Trophoblast cell (in vitro differentiated cells and primary cell): ENCODE results near the gene NPEPL1.

ENCODE experiments used
- DNase-seq, 2 donors: peaks; one replicate each; pipeline ENCODE4 v3.0.0-alpha.2; 2016
- H2AFZ ChIP-seq: 2 replicates; pipeline ENCODE4 v1.6.1; 2013; ENCODE audit warnings: low read length, moderate library complexity, mild to moderate bottlenecking; ENCODE audit not compliant: insufficient read depth, poor library complexity
- H2AK5ac ChIP-seq: 2 replicates; pipeline ENCODE4 v1.6.1; 2013; ENCODE audit warnings: mild to moderate bottlenecking, low read length
- H2BK120ac ChIP-seq: 2 replicates; pipeline ENCODE4 v1.6.1; 2013; ENCODE audit warnings: low read length, mild to moderate bottlenecking, moderate library complexity; ENCODE audit not compliant: insufficient read depth, poor library complexity
- H2BK12ac ChIP-seq: 2 replicates; pipeline ENCODE4 v1.6.1; 2013; ENCODE audit warnings: mild to moderate bottlenecking, low read length, moderate library complexity
- H2BK5ac ChIP-seq: 2 replicates; pipeline ENCODE4 v1.6.1; 2013; ENCODE audit warnings: low read length, low read depth, moderate library complexity, mild to moderate bottlenecking; ENCODE audit not compliant: poor library complexity
- H3K14ac ChIP-seq: 2 replicates; pipeline ENCODE4 v1.6.1; 2013; ENCODE audit warnings: mild to moderate bottlenecking, low read length
- H3K18ac ChIP-seq: 2 replicates; pipeline ENCODE4 v1.6.1; 2013; ENCODE audit warnings: mild to moderate bottlenecking, low read length
- H3K23ac ChIP-seq: 2 replicates; pipeline ENCODE4 v1.6.1; 2013; ENCODE audit warnings: low read length
- H3K27ac ChIP-seq: 2 replicates; pipeline ENCODE4 v1.5.1; 2013; ENCODE audit warnings: low read depth, mild to moderate bottlenecking, inconsistent platforms, low read length, moderate library complexity
- H3K27me3 ChIP-seq: 2 replicates; pipeline ENCODE4 v1.6.1; 2013; ENCODE audit warnings: inconsistent platforms, mild to moderate bottlenecking, low read length, moderate library complexity; ENCODE audit not compliant: insufficient read depth
- H3K36me3 ChIP-seq, 2 experiments: 1 replicate in 1 of 2; 2 replicates in 1 of 2; pipeline ENCODE4 v1.6.1; 2013; ENCODE audit warnings: low read length in 2 of 2, mild to moderate bottlenecking in 2 of 2, moderate library complexity in 1 of 2; ENCODE audit not compliant: insufficient read depth in 2 of 2, control insufficient read depth in 1 of 2
- H3K4ac ChIP-seq: 2 replicates; pipeline ENCODE4 v1.6.1; 2013; ENCODE audit warnings: low read depth, mild to moderate bottlenecking, low read length, moderate library complexity
- H3K4me1 ChIP-seq, 2 experiments: 1 replicate in 1 of 2; 2 replicates in 1 of 2; pipeline ENCODE4 v1.6.1; 2013; ENCODE audit warnings: low read length in 2 of 2, mild to moderate bottlenecking in 2 of 2, moderate library complexity in 1 of 2; ENCODE audit not compliant: insufficient read depth in 2 of 2, control insufficient read depth in 1 of 2
- H3K4me2 ChIP-seq: 2 replicates; pipeline ENCODE4 v1.6.1; 2013; ENCODE audit warnings: inconsistent platforms, mild to moderate bottlenecking, low read length, moderate library complexity
- H3K4me3 ChIP-seq: 2 replicates; pipeline ENCODE4 v1.5.1; 2013; ENCODE audit warnings: mild to moderate bottlenecking, low read depth, low read length, inconsistent platforms
- H3K79me1 ChIP-seq: one replicate; pipeline ENCODE4 v1.6.1; 2013; ENCODE audit warnings: low read length
- H3K79me2 ChIP-seq: 2 replicates; pipeline ENCODE4 v1.6.1; 2013; ENCODE audit warnings: low read length, mild to moderate bottlenecking; ENCODE audit not compliant: control insufficient read depth, insufficient read depth, poor library complexity
- H3K9ac ChIP-seq: 2 replicates; pipeline ENCODE4 v1.6.1; 2013; ENCODE audit warnings: mild to moderate bottlenecking, low read length
- H3K9me3 ChIP-seq: 2 replicates; pipeline ENCODE4 v1.6.1; 2013; ENCODE audit warnings: low read depth, mild to moderate bottlenecking, control low read depth, inconsistent platforms, low read length; ENCODE audit not compliant: insufficient read depth
- H4K12ac ChIP-seq: 2 replicates; pipeline ENCODE4 v1.6.1; 2013; ENCODE audit warnings: low read depth, mild to moderate bottlenecking, low read length, moderate library complexity
- H4K8ac ChIP-seq: 2 replicates; pipeline ENCODE4 v1.6.1; 2013; ENCODE audit warnings: low read depth, mild to moderate bottlenecking, low read length, moderate library complexity
- H4K91ac ChIP-seq: one replicate; pipeline ENCODE4 v1.6.1; 2013; ENCODE audit warnings: low read depth, mild to moderate bottlenecking, low read length, moderate library complexity
- WGBS: extraction: QIAGEN DNeasy Blood & Tissue Kit; methylation state at CpG from one replicate; pipeline ENCODE4 v1.1.7; 2013; ENCODE audit warnings: missing lambda C conversion rate; ENCODE audit not compliant: insufficient read length, insufficient coverage; ENCODE audit errors: extremely low coverage; 5-methylcytosine and 5-hydroxymethylcytosine counted together

NPEPL1 gene

DNA sequence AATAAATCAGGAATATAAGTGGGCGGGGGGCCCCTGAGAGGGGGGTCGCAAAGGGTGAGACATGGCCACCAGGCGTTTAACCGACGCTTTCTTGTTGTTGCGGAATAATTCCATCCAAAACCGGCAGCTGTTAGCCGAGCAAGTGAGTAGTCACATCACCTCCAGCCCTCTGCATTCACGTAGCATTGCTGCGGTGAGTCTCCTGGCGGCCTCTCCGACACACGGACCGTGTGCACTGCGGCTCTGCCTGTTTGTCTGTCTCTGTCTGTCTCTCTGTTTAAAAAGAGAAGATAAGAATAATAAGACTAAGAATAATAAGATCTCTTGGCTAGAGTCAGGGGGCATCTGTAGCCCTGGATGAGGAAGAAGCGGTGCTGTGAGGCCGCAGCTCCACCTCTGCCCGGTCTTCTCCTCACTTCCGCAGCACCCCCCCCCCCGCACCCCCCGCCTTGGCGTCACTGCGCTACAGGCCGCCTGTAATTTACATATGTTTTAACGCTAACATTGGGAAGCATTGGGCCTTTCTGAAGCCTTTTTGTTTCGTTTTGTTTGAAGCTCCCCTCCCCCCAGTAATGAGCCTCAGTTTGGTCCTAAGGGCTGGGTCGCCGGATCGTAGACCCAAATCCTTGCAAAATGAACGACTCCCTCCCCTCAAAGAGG lies 40.5 kb upstream of the NPEPL1 start:
- peak overlapping the region; percentile 81 for H2BK120ac ChIP-seq
- H3K79me2 ChIP-seq: peaks cover 20% of the 10 kb centered on the region
- H3K4me3 ChIP-seq: peak overlapping the region; percentile 89
- H2BK5ac ChIP-seq: peak overlapping the region; percentile 71
- H3K9ac ChIP-seq: peak overlapping the region; percentile 94
- no peaks in the 10 kb centered on the region for H3K9me3 ChIP-seq
- WGBS: no CpG with 5 or more reads among the region's 30 CpGs
- peak overlapping the region; percentile 45 for H2AFZ ChIP-seq
- H3K27me3 ChIP-seq: no peaks in the 10 kb centered on the region
- H3K18ac ChIP-seq: peak overlapping the region; percentile 96
- peak overlapping the region; percentile 88 for H3K27ac ChIP-seq
- H3K36me3 ChIP-seq: peaks cover 0 to 1% of the 10 kb centered on the region in 2 experiments
- no peak overlapping the region for H3K23ac ChIP-seq
- no peak overlapping the region for H2BK12ac ChIP-seq
- peak; percentile 47 to 69 for DNase-seq
- H3K4me1 ChIP-seq: peaks cover 2 to 3% of the 10 kb centered on the region in 2 experiments
- H4K8ac ChIP-seq: peak overlapping the region; percentile 100
- H2AK5ac ChIP-seq: peak overlapping the region; percentile 98
- H4K91ac ChIP-seq: peak overlapping the region; percentile 94
- peak overlapping the region; percentile 97 for H3K4ac ChIP-seq
- H3K14ac ChIP-seq: peak overlapping the region; percentile 84
- peaks cover 25% of the 10 kb centered on the region for H3K79me1 ChIP-seq
- H3K4me2 ChIP-seq: peak overlapping the region; percentile 84
- H4K12ac ChIP-seq: peak overlapping the region; percentile 98

DNA sequence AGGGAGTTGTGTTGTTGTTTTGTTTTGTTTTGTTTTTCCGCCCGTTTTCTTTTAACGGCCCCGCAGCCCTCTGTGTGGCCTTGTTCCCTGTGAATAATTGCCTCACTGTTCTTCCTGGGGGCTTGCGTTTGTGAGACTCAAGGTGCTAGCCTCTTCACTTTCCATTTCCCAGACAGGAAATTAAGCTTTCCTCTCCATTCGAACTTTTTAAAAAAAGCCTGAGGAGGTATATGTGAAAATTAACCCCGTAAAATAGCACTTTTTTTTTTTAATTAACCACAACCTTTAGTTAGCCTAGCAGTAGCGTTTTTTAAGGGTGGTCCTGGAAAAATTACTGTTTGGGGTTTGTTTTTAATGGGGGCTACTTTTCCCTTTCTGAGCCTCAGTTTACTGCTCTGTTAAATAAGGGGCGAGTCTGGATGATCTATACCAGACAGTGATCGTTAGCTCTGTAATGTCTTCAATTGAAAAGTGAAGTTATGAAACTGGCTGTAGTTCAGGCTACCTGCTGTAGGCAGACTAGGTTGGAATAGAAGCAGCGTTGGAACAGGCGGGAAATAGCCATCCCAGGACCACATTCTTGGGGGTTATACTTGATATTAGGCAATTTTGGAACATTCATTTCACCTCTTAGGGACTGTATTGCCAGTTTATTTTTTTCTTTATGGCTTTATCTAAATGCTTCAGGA lies 39.9 kb upstream of the NPEPL1 start:
- Histone ChIP-seq H4K12ac (peak overlapping the region; percentile 36), H3K9me3 (no peaks in the 10 kb centered on the region)
- no peak for DNase-seq

DNA sequence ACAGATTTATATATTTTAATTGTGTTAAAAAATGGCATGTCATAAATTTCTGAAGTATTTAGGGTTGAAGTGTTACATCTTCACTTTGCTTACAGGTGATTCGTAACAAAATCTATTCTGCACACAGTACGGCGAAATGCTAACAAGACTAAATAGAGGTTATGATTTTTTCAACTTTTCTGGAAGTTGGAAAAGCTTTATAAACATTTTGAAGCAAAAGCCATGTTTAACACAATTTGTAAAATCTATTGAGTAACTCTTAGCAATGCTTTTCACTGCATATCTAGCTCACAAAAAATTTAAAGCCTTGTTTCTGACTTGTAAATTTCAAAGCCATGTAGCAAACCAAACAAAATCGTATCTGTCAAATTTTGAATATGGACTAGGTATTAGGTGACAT lies 38.3 kb upstream of the NPEPL1 start:
- H2AK5ac ChIP-seq: no peak overlapping the region
- H2BK12ac ChIP-seq: no peak overlapping the region
- peaks cover 0 to 1% of the 10 kb centered on the region in 2 experiments for H3K36me3 ChIP-seq
- H2BK120ac ChIP-seq: no peak overlapping the region
- no CpG with 5 or more reads among the region's 4 CpGs for WGBS
- H3K79me2 ChIP-seq: peaks cover 20% of the 10 kb centered on the region
- no peak overlapping the region for H3K18ac ChIP-seq
- H3K4me1 ChIP-seq: peaks cover 2% of the 10 kb centered on the region in 2 experiments
- no peaks in the 10 kb centered on the region for H3K9me3 ChIP-seq
- peaks cover 24% of the 10 kb centered on the region for H3K79me1 ChIP-seq
- no peak overlapping the region for H3K4me2 ChIP-seq
- no peak overlapping the region for H2AFZ ChIP-seq
- no peak overlapping the region for H4K91ac ChIP-seq
- H4K8ac ChIP-seq: no peak overlapping the region
- no peak overlapping the region for H3K9ac ChIP-seq
- no peaks in the 10 kb centered on the region for H3K27me3 ChIP-seq
- no peak overlapping the region for H2BK5ac ChIP-seq
- no peak overlapping the region for H3K27ac ChIP-seq
- H3K23ac ChIP-seq: no peak overlapping the region
- no peak overlapping the region for H4K12ac ChIP-seq
- H3K4me3 ChIP-seq: no peak overlapping the region
- DNase-seq: no peak
- H3K4ac ChIP-seq: no peak overlapping the region
- no peak overlapping the region for H3K14ac ChIP-seq

More for the DNA sequence above, 39.9 kb upstream of the NPEPL1 start:
- Histone ChIP-seq H3K36me3 (peaks cover 0 to 1% of the 10 kb centered on the region in 2 experiments), H3K4me2 (peak overlapping the region; percentile 84), H4K8ac (peak overlapping the region; percentile 42), H2AFZ (peak overlapping the region; percentile 45), H2BK12ac (no peak overlapping the region), H3K14ac (no peak overlapping the region), H2BK120ac (no peak overlapping the region), H3K79me1 (peaks cover 25% of the 10 kb centered on the region), H2BK5ac (no peak overlapping the region), H3K27ac (peak overlapping the region; percentile 40), H3K18ac (no peak overlapping the region), H3K4ac (peak overlapping the region; percentile 91), H3K23ac (no peak overlapping the region), H3K79me2 (peaks cover 20% of the 10 kb centered on the region), H2AK5ac (no peak overlapping the region), H3K4me1 (peaks cover 2 to 3% of the 10 kb centered on the region in 2 experiments), H4K91ac (no peak overlapping the region), H3K4me3 (peak overlapping the region; percentile 89), H3K9ac (peak overlapping the region; percentile 71), H3K27me3 (no peaks in the 10 kb centered on the region)
- no CpG with 5 or more reads among the region's 12 CpGs for WGBS

DNA sequence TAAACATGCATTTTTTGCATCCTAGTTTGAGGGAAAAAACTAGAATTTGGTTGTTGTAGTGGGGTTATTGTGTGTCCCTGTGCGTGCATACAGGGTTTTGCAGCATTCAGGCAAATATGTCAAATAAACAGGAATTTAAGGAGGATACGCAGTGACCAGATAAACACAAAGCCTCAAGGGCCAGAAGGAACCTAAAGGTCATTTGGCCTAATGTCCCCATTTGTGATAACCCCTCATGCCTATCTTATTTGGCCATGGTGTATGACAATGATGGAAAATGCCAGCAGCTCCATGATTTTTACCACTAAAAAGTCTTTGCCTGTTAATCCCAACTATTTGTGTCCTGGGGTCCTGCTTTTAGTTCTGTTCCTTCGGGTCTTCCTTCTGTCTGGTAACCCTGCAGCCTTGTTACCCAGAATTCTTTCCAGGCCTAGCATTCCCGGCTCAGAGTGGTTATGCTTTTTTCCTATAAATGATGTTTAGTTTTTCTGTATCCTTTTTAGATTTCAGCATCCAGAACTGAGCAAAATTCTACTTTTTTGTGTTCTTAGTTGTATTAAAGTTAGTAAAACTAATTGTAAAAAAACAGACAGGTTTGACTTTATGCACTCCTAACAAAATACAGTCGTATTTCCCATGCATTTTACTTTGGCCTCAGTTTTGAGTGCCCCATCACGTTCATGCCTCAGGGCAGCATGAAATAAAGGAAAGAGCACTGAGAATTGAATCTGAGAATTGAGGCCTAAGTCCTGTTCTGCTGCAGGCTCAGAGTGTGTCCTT lies 37.1 kb upstream of the NPEPL1 start:
- peaks cover 14% of the 10 kb centered on the region for H3K79me2 ChIP-seq
- peaks cover 0 to 3% of the 10 kb centered on the region in 2 experiments for H3K36me3 ChIP-seq
- H2BK120ac ChIP-seq: no peak overlapping the region
- H3K4ac ChIP-seq: peak overlapping the region; percentile 80
- H3K4me3 ChIP-seq: no peak overlapping the region
- H4K12ac ChIP-seq: no peak overlapping the region
- no peak overlapping the region for H3K27ac ChIP-seq
- no peak for DNase-seq
- WGBS: no CpG with 5 or more reads among the region's 6 CpGs
- no peaks in the 10 kb centered on the region for H3K27me3 ChIP-seq
- H3K23ac ChIP-seq: no peak overlapping the region
- peaks cover 14% of the 10 kb centered on the region for H3K79me1 ChIP-seq
- H2AFZ ChIP-seq: no peak overlapping the region
- no peak overlapping the region for H2BK12ac ChIP-seq
- H4K91ac ChIP-seq: no peak overlapping the region
- H2AK5ac ChIP-seq: no peak overlapping the region
- no peak overlapping the region for H3K18ac ChIP-seq
- no peaks in the 10 kb centered on the region for H3K4me1 ChIP-seq
- no peak overlapping the region for H2BK5ac ChIP-seq
- no peak overlapping the region for H3K4me2 ChIP-seq
- H3K14ac ChIP-seq: no peak overlapping the region
- H4K8ac ChIP-seq: no peak overlapping the region
- no peaks in the 10 kb centered on the region for H3K9me3 ChIP-seq
- no peak overlapping the region for H3K9ac ChIP-seq
